Measurements from ENCODE around the gene ALLC. TPM values are rescaled to one million over a fixed set of nuclear protein-coding genes. Genes with fewer than 3 reads are reported as not detected.

ALLC gene
- total RNA-seq, 1 donor: not detected

GRCh38 chr2:3674066-3674845 lies 16.3 kb downstream of the ALLC start:
- no peak for DNase-seq (ENCODE audit: low read depth in 2 of 3, low spot score in 2 of 3)

GRCh38 chr2:3675687-3676086 lies 17.7 kb downstream of the ALLC start:
- no peak for DNase-seq (ENCODE audit: low read depth in 2 of 3, low spot score in 2 of 3)

GRCh38 chr2:3677436-3677835 lies 19.4 kb downstream of the ALLC start:
- DNase-seq (ENCODE audit: low read depth in 2 of 3, low spot score in 2 of 3): no peak

- DNase-seq (ENCODE audit: low read depth in 2 of 3, low spot score in 2 of 3): no peak
Measured at GRCh38 chr2:3678212-3678611, 20.2 kb downstream of the ALLC start.

- no peak for DNase-seq (ENCODE audit: low read depth in 2 of 3, low spot score in 2 of 3)
Measured at GRCh38 chr2:3679180-3679579, 21.2 kb downstream of the ALLC start.

- DNase-seq (ENCODE audit: low read depth in 2 of 3, low spot score in 2 of 3): no peak
Measured at GRCh38 chr2:3679616-3680393, 21.8 kb downstream of the ALLC start.

GRCh38 chr2:3680548-3681345 lies 22.7 kb downstream of the ALLC start:
- DNase-seq (ENCODE audit: low read depth in 2 of 3, low spot score in 2 of 3): no peak

GRCh38 chr2:3681625-3682024 lies 23.6 kb downstream of the ALLC start:
- no peak for DNase-seq (ENCODE audit: low read depth in 2 of 3, low spot score in 2 of 3)

GRCh38 chr2:3682811-3683210 lies 24.8 kb downstream of the ALLC start:
- DNase-seq (ENCODE audit: low read depth in 2 of 3, low spot score in 2 of 3): no peak

GRCh38 chr2:3683748-3684454 lies 25.9 kb downstream of the ALLC start:
- no peak for DNase-seq (ENCODE audit: low read depth in 2 of 3, low spot score in 2 of 3)

GRCh38 chr2:3689998-3690748 lies 32.2 kb downstream of the ALLC start:
- no peak for DNase-seq (ENCODE audit: low read depth in 2 of 3, low spot score in 2 of 3)

- peak in 2 of 3 donors; percentile 8 to 40 for DNase-seq (ENCODE audit: low read depth in 2 of 3, low spot score in 2 of 3)
Measured at GRCh38 chr2:3692375-3692774, 34.4 kb downstream of the ALLC start.

GRCh38 chr2:3696545-3696944 lies 38.5 kb downstream of the ALLC start:
- no peak for DNase-seq (ENCODE audit: low read depth in 2 of 3, low spot score in 2 of 3)

GRCh38 chr2:3701071-3701470 lies 43.1 kb downstream of the ALLC start:
- no peak for DNase-seq (ENCODE audit: low read depth in 2 of 3, low spot score in 2 of 3)

- no peak for DNase-seq (ENCODE audit: low read depth in 2 of 3, low spot score in 2 of 3)
Measured at GRCh38 chr2:3703236-3703756, 45.3 kb downstream of the ALLC start, which contains the start of gene DCDC2C. DCDC2C (plus strand) TSS chr2:3703575; CDS start chr2:3703752, 177 bp downstream.

GRCh38 chr2:3703757-3704355 lies 45.9 kb downstream of the ALLC start:
- no peak for DNase-seq (ENCODE audit: low read depth in 2 of 3, low spot score in 2 of 3)

- DNase-seq (ENCODE audit: low read depth in 2 of 3, low spot score in 2 of 3): no peak
Measured at GRCh38 chr2:3704692-3705091, 46.7 kb downstream of the ALLC start.

- no peak for DNase-seq (ENCODE audit: low read depth in 2 of 3, low spot score in 2 of 3)
Measured at GRCh38 chr2:3705782-3706181, 47.8 kb downstream of the ALLC start.

- DNase-seq (ENCODE audit: low read depth in 2 of 3, low spot score in 2 of 3): no peak
Measured at GRCh38 chr2:3706892-3707291, 48.9 kb downstream of the ALLC start.

Data from hematopoietic multipotent progenitor cell (in vitro differentiated cells).